MCF 10A (cell line): Measurements from ENCODE around the gene TUBA1C. TPM values are rescaled to one million over a fixed set of nuclear protein-coding genes. Genes with fewer than 3 reads are reported as not detected.

ENCODE experiments used
- BruUV-seq: library from RNA; stranded (reverse); fragments of 400-500 nt; replicated peaks from 2 replicates; lab custom pipeline; 2021; lab: Mats Ljungman, UMichigan
- CTCF ChIA-PET: fragments of 300-600 bp; sonication (Branson Sonifier 250); formaldehyde crosslinking; extraction: SDS; loops from one replicate; lab custom pipeline; 2021; ENCODE audit warnings: antibody characterized with exemption, inconsistent platforms; lab: Yijun Ruan, JAX
- POLR2A ChIA-PET: fragments of 300-600, 350-650 bp; sonication (Branson Sonifier 250); formaldehyde crosslinking; extraction: SDS; loops from one replicate; lab custom pipeline; 2020; ENCODE audit warnings: antibody characterized with exemption, inconsistent platforms; lab: Yijun Ruan, JAX
- DNase-seq: peaks from one replicate; pipeline ENCODE4 v3.0.0-alpha.2; 2018; ENCODE audit not compliant: unreplicated experiment
- H3K27ac Mint-ChIP-seq: one replicate; pipeline ENCODE4 v1.8.0; 2022; ENCODE audit warnings: mild to moderate bottlenecking, low read depth, mixed read lengths; ENCODE audit not compliant: unreplicated experiment
- H3K27me3 Mint-ChIP-seq: one replicate; pipeline ENCODE4 v1.8.0; 2022; ENCODE audit warnings: mixed read lengths; ENCODE audit not compliant: insufficient read depth, unreplicated experiment
- H3K36me3 Mint-ChIP-seq: one replicate; pipeline ENCODE4 v1.8.0; 2022; ENCODE audit warnings: mild to moderate bottlenecking, moderate library complexity, mixed read lengths; ENCODE audit not compliant: insufficient read depth, unreplicated experiment
- H3K4me1 Mint-ChIP-seq: one replicate; pipeline ENCODE4 v1.8.0; 2022; ENCODE audit warnings: mixed read lengths; ENCODE audit not compliant: insufficient read depth, unreplicated experiment
- H3K4me3 Mint-ChIP-seq: one replicate; pipeline ENCODE4 v1.8.0; 2022; ENCODE audit warnings: mild to moderate bottlenecking, moderate library complexity, mixed read lengths; ENCODE audit not compliant: unreplicated experiment
- H3K9me3 Mint-ChIP-seq: one replicate; pipeline ENCODE4 v1.8.0; 2022; ENCODE audit warnings: mixed read lengths; ENCODE audit not compliant: unreplicated experiment
- intact Hi-C: fragments of 100-400 bp; cut with micrococcal nuclease; formaldehyde crosslinking; loops from 2 replicates; pipeline ENCODE4 v1.14.1; 2022
- total RNA-seq: library from RNA; stranded (reverse); gene quantifications from 2 replicates; pipeline ENCODE4 v1.2.3, GENCODE V29; 2022
- TF ChIP-seq, protein P1 (sequence below): fragments of 200-600 bp; IDR thresholded peaks from one replicate; pipeline ENCODE4 v1.8.0; 2022; ENCODE audit warnings: antibody characterized with exemption, mild to moderate bottlenecking; ENCODE audit not compliant: unreplicated experiment

TUBA1C gene
- total RNA-seq, 1 experiment from 2014 or later = 303 TPM

DNA sequence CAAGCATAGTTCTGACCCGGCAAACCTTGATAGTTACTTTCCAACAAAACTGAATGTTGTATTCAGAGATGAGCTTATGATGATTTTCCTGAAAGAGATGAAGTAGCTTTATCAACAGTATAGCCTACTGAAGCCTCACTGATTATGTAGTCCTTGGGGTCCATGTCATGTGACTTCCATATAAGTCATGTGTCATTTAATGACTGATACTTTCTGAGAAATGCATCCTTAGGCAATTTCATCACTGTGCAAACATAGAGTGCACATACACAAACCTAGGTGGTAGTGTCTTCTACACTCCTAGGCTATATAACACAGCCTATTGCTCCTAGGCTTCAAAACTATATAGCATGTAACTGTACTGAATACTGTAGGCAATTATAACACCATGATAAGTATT is 28.5 kb upstream of the TUBA1C start:
- no peaks in the 10 kb centered on the region for H3K27me3 Mint-ChIP-seq
- H3K27ac Mint-ChIP-seq = no peak overlapping the region
- POLR2A ChIA-PET = interaction anchor here (0.9 to 1.5 kb wide), 2 partner anchors 9 to 15 kb away, joined by 3 to 4 read pairs; no protein-coding TSS in a partner anchor
- no peaks in the 10 kb centered on the region for H3K9me3 Mint-ChIP-seq
- H3K4me1 Mint-ChIP-seq = no peaks in the 10 kb centered on the region
- no peaks in the 10 kb centered on the region for H3K36me3 Mint-ChIP-seq
- CTCF ChIA-PET = interaction anchor here (0.6 to 5.8 kb wide), 12 partner anchors 9 to 172 kb away, joined by 3 to 30 read pairs (median 3); no protein-coding TSS in a partner anchor
- intact Hi-C loops = no loop called here
- H3K4me3 Mint-ChIP-seq = no peak overlapping the region
- BruUV-seq = no TSS peak
- TF ChIP-seq, protein P1, sequence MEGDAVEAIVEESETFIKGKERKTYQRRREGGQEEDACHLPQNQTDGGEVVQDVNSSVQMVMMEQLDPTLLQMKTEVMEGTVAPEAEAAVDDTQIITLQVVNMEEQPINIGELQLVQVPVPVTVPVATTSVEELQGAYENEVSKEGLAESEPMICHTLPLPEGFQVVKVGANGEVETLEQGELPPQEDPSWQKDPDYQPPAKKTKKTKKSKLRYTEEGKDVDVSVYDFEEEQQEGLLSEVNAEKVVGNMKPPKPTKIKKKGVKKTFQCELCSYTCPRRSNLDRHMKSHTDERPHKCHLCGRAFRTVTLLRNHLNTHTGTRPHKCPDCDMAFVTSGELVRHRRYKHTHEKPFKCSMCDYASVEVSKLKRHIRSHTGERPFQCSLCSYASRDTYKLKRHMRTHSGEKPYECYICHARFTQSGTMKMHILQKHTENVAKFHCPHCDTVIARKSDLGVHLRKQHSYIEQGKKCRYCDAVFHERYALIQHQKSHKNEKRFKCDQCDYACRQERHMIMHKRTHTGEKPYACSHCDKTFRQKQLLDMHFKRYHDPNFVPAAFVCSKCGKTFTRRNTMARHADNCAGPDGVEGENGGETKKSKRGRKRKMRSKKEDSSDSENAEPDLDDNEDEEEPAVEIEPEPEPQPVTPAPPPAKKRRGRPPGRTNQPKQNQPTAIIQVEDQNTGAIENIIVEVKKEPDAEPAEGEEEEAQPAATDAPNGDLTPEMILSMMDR = no peak
- DNase-seq = no peak

GRCh38 chr12:49243631-49244030 is 21.3 kb upstream of the TUBA1C start:
- Mint-ChIP-seq H3K36me3 (no peaks in the 10 kb centered on the region), H3K27ac (no peak overlapping the region), H3K27me3 (no peaks in the 10 kb centered on the region), H3K4me3 (no peak overlapping the region), H3K4me1 (no peaks in the 10 kb centered on the region), H3K9me3 (no peaks in the 10 kb centered on the region)
- ChIA-PET POLR2A (interaction anchor here (0.6 to 3.1 kb wide), 3 partner anchors 10 to 113 kb away, joined by 5 to 19 read pairs (median 7); partner anchors contain the start of genes TUBA1B and TUBA1C), CTCF (interaction anchor here (0.7 to 2.3 kb wide), 4 partner anchors 8 to 180 kb away, joined by 3 to 10 read pairs (median 4); no protein-coding TSS in a partner anchor)
- no peak for DNase-seq
- TF ChIP-seq, protein P1 = no peak
- intact Hi-C loops = no loop called here
- no TSS peak for BruUV-seq

- Mint-ChIP-seq H3K27ac (no peak overlapping the region), H3K27me3 (no peaks in the 10 kb centered on the region), H3K9me3 (no peaks in the 10 kb centered on the region), H3K4me3 (no peak overlapping the region), H3K4me1 (no peaks in the 10 kb centered on the region), H3K36me3 (no peaks in the 10 kb centered on the region)
- TF ChIP-seq, protein P1 = no peak
- POLR2A ChIA-PET = interaction anchor here (0.7 to 3.1 kb wide), 3 partner anchors 21 to 134 kb away, joined by 4 to 19 read pairs (median 6); partner anchors contain the start of genes LMBR1L and TUBA1C
- intact Hi-C loops = no loop called here
- DNase-seq = no peak
- CTCF ChIA-PET = interaction anchor here (0.7 to 2.3 kb wide), 6 partner anchors 9 to 179 kb away, joined by 3 to 10 read pairs (median 4); no protein-coding TSS in a partner anchor
- BruUV-seq = no TSS peak
Observed at GRCh38 chr12:49244176-49244575, 20.7 kb upstream of the TUBA1C start.

DNA sequence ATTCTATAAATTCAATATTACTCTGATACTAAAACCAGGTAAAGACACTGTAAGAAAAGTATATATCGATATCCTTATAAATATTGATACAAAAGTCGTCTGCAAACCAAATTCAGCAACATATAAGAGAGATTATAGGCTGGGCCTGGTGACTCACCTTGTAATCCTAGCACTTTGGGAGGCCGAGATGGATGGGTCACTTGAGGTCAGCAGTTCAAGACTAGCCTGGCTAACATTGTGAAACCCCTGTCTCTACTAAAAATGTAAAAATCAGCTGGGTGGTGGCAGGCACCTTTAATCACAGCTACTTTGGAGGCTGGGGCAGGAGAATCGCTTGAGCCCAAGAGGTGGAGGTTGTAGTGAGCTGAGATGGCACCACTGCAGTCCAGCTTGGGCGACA is 13.5 kb upstream of the TUBA1C start:
- H3K4me3 Mint-ChIP-seq = no peak overlapping the region
- no peaks in the 10 kb centered on the region for H3K9me3 Mint-ChIP-seq
- H3K36me3 Mint-ChIP-seq = no peaks in the 10 kb centered on the region
- no TSS peak for BruUV-seq
- peaks cover 6% of the 10 kb centered on the region for H3K4me1 Mint-ChIP-seq
- H3K27ac Mint-ChIP-seq = no peak overlapping the region
- CTCF ChIA-PET = interaction anchor here (0.7 to 2.6 kb wide), 2 partner anchors 12 to 16 kb away, joined by 4 to 15 read pairs; partner anchors contain the start of gene TUBA1C
- no peak for DNase-seq
- intact Hi-C loops = no loop called here
- POLR2A ChIA-PET = interaction anchor here (1.0 to 2.5 kb wide), 3 partner anchors 13 to 121 kb away, joined by 4 to 13 read pairs (median 4); partner anchors contain the start of gene TUBA1B
- no peaks in the 10 kb centered on the region for H3K27me3 Mint-ChIP-seq
- TF ChIP-seq, protein P1 = no peak
